HG03442 (cell line): ENCODE results near the gene CEP76.
"Not testable (repeated sequence)": the region's sequence is repeated elsewhere in the genome, so short reads cannot be mapped to it uniquely, and the experiment has no call there.

Source experiments
- ATAC-seq: cut with Tn5 transposase; IDR thresholded peaks from one replicate; pipeline ENCODE4 v1.9.1; 2021; ENCODE audit warnings: mild to moderate bottlenecking, moderate library complexity; ENCODE audit not compliant: unreplicated experiment

CEP76 gene

GRCh38 chr18:12645751-12646203, 56.7 kb downstream of the CEP76 start:
- no peak for ATAC-seq

DNA sequence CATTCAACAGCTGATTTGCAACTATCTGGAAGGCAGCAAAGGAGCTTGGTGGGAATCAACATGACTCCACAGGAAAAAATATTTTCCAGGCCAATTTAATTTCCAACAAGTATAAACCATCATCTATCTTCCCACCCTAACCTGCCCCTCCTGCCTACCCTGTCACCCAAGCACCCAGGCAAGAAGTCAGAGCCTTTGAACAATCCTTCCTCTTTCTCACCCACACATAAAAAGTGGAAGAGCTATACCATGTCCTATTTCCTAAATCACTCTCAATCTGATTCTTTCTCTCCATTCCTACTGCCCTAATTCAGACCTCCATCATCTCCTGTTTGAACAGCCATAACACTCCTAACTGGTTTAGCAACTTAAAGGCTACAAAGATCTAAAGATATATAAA, 57.3 kb downstream of the CEP76 start:
- no peak for ATAC-seq

DNA sequence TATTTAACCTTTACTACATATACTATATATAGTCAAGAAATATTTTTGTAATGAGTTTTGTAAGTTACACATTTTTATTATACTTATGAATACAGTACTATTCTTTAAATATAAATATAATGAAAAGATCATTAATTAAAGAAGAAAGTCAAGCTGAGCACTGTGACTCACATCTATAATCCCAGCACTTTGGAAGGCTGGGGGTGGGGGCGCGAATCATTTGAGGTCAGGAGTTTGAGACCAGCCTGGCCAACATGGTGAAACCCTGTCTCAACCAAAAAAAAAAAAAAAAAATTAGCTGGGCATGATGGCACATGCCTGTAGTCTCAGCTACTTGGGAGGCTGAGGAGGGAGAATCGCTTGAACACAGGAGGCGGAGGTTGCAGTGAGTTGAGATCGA, 58.8 kb downstream of the CEP76 start:
- ATAC-seq: not testable (repeated sequence)

- no peak for ATAC-seq
Observed at GRCh38 chr18:12640881-12641200, 61.7 kb downstream of the CEP76 start.

- no peak for ATAC-seq
Observed at GRCh38 chr18:12639990-12640880, 62.3 kb downstream of the CEP76 start.

- ATAC-seq: no peak
Observed at GRCh38 chr18:12638644-12639124, 63.8 kb downstream of the CEP76 start.

- ATAC-seq: no peak
Observed at GRCh38 chr18:12637901-12638643, 64.5 kb downstream of the CEP76 start.

GRCh38 chr18:12637393-12637792, 65.1 kb downstream of the CEP76 start:
- no peak for ATAC-seq

GRCh38 chr18:12631831-12632477, 70.6 kb downstream of the CEP76 start:
- ATAC-seq: no peak

DNA sequence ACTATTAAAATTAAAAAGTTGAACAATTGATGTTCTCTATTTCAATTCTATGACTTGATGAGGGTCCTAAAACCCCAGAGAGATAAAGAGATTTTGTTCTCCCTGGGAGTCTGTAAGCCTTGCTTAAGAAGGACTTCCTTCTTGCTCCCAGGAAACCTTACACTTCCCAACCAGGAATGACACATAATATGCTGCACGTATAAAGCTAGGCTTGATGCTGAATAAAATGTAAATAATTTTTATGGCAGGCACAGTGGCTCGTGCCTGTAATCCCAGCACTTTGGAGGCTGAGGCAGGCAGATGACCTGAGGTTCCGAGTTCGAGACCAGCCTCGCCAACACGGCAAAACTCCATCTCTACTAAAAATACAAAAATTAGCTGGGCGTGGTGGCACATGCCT, 72.4 kb downstream of the CEP76 start:
- no peak for ATAC-seq

GRCh38 chr18:12628706-12629702, 73.5 kb downstream of the CEP76 start:
- ATAC-seq: no peak

GRCh38 chr18:12627199-12627598, 75.3 kb downstream of the CEP76 start:
- not testable (repeated sequence) for ATAC-seq

DNA sequence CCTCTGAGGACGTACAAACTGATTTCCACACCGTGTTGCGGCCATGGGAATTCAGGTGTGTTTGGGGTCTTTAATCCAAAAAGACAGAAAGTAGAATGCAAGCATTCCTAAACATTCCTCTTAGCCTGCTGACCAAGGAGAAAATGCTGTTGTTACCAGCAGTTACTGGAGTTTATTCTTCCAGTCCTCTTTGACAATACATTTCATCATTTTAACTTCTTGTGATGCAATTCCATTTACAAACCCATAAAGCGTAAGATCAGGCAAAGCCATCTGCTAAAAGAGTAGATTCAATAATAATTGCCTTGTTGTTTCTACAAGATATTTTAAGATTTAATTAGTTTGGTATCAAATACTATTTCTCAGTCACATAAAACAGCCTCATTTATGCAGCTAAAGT, 77.3 kb downstream of the CEP76 start:
- ATAC-seq: no peak
